HG02588 (cell line): ENCODE data around the gene BICC1.

ENCODE experiments used
- ATAC-seq: cut with Tn5 transposase; IDR thresholded peaks from one replicate; pipeline ENCODE4 v1.9.1; 2021; ENCODE audit warnings: mild to moderate bottlenecking, moderate library complexity; ENCODE audit not compliant: unreplicated experiment

Gene BICC1

GRCh38 chr10:58512491-58513187, at the start of gene BICC1:
TSS of gene BICC1 (plus strand) at chr10:58512872. CDS start at chr10:58513144, 272 bp downstream.
- ATAC-seq = no peak

- no peak for ATAC-seq
These were observed 47.7 kb upstream of the BICC1 start for GRCh38 chr10:58464956-58465355.

GRCh38 chr10:58465629-58466028, 47.0 kb upstream of the BICC1 start:
- ATAC-seq = no peak

- no peak for ATAC-seq
These were observed 44.6 kb upstream of the BICC1 start for GRCh38 chr10:58467931-58468635.

- no peak for ATAC-seq
These were observed 38.7 kb upstream of the BICC1 start for GRCh38 chr10:58473976-58474375.

GRCh38 chr10:58475322-58476277, 37.1 kb upstream of the BICC1 start:
- ATAC-seq = no peak

- no peak for ATAC-seq
These were observed 35.5 kb upstream of the BICC1 start for GRCh38 chr10:58477122-58477521.

GRCh38 chr10:58477902-58478301, 34.8 kb upstream of the BICC1 start:
- ATAC-seq = no peak

GRCh38 chr10:58479045-58479444, 33.6 kb upstream of the BICC1 start:
- no peak for ATAC-seq

GRCh38 chr10:58480321-58480720, 32.4 kb upstream of the BICC1 start:
- ATAC-seq = no peak

GRCh38 chr10:58481569-58482109, 31.0 kb upstream of the BICC1 start:
- ATAC-seq = no peak

GRCh38 chr10:58486821-58487220, 25.9 kb upstream of the BICC1 start:
- no peak for ATAC-seq

GRCh38 chr10:58488921-58489320, 23.8 kb upstream of the BICC1 start:
- no peak for ATAC-seq

- no peak for ATAC-seq
These were observed 9.7 kb upstream of the BICC1 start for GRCh38 chr10:58502956-58503355.

- ATAC-seq = no peak
These were observed 4.4 kb upstream of the BICC1 start for GRCh38 chr10:58508316-58508715.

- no peak for ATAC-seq
These were observed 744 bp upstream of the BICC1 start for GRCh38 chr10:58511765-58512490.

- no peak for ATAC-seq
These were observed 777 bp downstream of the BICC1 start for GRCh38 chr10:58513188-58514110.

GRCh38 chr10:58514111-58514770, 1.6 kb downstream of the BICC1 start:
- ATAC-seq = no peak
